A549 (cell line): ENCODE measurements around the gene AKR7A2. TPM values are rescaled to one million over a fixed set of nuclear protein-coding genes. Genes with fewer than 3 reads are reported as not detected.

Experiments
- ATAC-seq, 2 experiments: fragments of 200-7000 bp in 1 of 2; fragments of >200 bp in 1 of 2; cut with Nextera tagmentation in 1 of 2; cut with Tn5 transposase in 1 of 2; 3 replicates each; pipeline versions ENCODE4 v1.8.0 to v1.9.1; 2018 to 2020; ENCODE audit warnings: mild to moderate bottlenecking in 1 of 2, moderate library complexity in 1 of 2
- CTCF ChIA-PET: fragments of 300-600 bp; sonication (Branson Sonifier 250); formaldehyde crosslinking; extraction: SDS; loops from one replicate; lab custom pipeline; 2021; ENCODE audit warnings: antibody characterized with exemption, inconsistent platforms; lab: Yijun Ruan, JAX
- POLR2A ChIA-PET: fragments of 350-600 bp; formaldehyde crosslinking; extraction: SDS; loops from one replicate; lab custom pipeline; 2021; ENCODE audit warnings: antibody characterized with exemption, inconsistent platforms; lab: Yijun Ruan, JAX
- DNase-seq, 2 experiments: peaks; one replicate each; pipeline versions ENCODE4 v3.0.0 to v3.0.0-alpha.2; 2011 to 2016; ENCODE audit warnings: low read depth in 1 of 2, low spot score in 1 of 2
- FAIRE-seq: peaks from 2 replicates; lab custom pipeline; 2011; peaks lifted over from hg19 to GRCh38; lab: Jason Lieb, UNC
- H3K27ac ChIP-seq, 2 experiments: fragments of >200 bp; sonication (Bioruptor Twin); formaldehyde crosslinking; 3 replicates each; pipeline ENCODE4 v1.5.1; 2016 to 2017
- H3K4me1 ChIP-seq: fragments of >200 bp; sonication (Bioruptor Twin); formaldehyde crosslinking; 3 replicates; pipeline ENCODE4 v1.6.1; 2016
- H3K4me2 ChIP-seq: fragments of >200 bp; sonication (Bioruptor Twin); formaldehyde crosslinking; 3 replicates; pipeline ENCODE4 v1.6.1; 2016
- H3K4me3 ChIP-seq: fragments of >200 bp; sonication (Bioruptor Twin); formaldehyde crosslinking; 3 replicates; pipeline ENCODE4 v1.5.1; 2016
- H3K9me3 ChIP-seq: fragments of >200 bp; sonication (Bioruptor Twin); formaldehyde crosslinking; 3 replicates; pipeline ENCODE4 v1.6.1; 2016
- BHLHE40 ChIP-seq: IDR thresholded peaks from 2 replicates; pipeline ENCODE4 v1.6.1; 2012; ENCODE audit warnings: low read depth, low read length, inconsistent platforms
- CHD2 ChIP-seq: fragments of 150-350 bp; IDR thresholded peaks from 2 replicates; pipeline ENCODE4 v1.6.1; 2014; ENCODE audit warnings: low read length; ENCODE audit not compliant: partially characterized antibody
- CHD4 ChIP-seq: fragments of 200-600 bp; sonication (generic); IDR thresholded peaks from 2 replicates; pipeline ENCODE4 v1.6.1; 2016; ENCODE audit warnings: antibody characterized with exemption, mild to moderate bottlenecking, borderline replicate concordance
- EP300 ChIP-seq, 2 experiments: fragments of >200 bp; sonication (Bioruptor Twin); formaldehyde crosslinking; IDR thresholded peaks; 2 replicates in 1 of 2; 3 replicates in 1 of 2; pipeline ENCODE4 v1.6.1; 2016 to 2017
- ESRRA ChIP-seq: fragments of 150-350 bp; IDR thresholded peaks from 2 replicates; pipeline ENCODE4 v1.6.1; 2014; ENCODE audit warnings: mild to moderate bottlenecking, low read length, borderline replicate concordance
- FOSB ChIP-seq: fragments of 250-450 bp; sonication (Bioruptor Pico); IDR thresholded peaks from 2 replicates; pipeline ENCODE4 v1.5.0; 2020; ENCODE audit warnings: mild to moderate bottlenecking, moderate library complexity
- FOSL2 ChIP-seq, 2 experiments: fragments of 450-650 bp in 1 of 2; fragments of >200 bp in 1 of 2; sonication (Bioruptor Twin) in 1 of 2; formaldehyde crosslinking; IDR thresholded peaks; 2 replicates each; pipeline versions ENCODE4 v1.5.0 to v1.6.1; 2016 to 2020; ENCODE audit warnings: mild to moderate bottlenecking in 1 of 2, moderate library complexity in 1 of 2
- GATA3 ChIP-seq: IDR thresholded peaks from 2 replicates; pipeline ENCODE4 v1.6.1; 2012; ENCODE audit warnings: borderline replicate concordance
- HOXA7 ChIP-seq: fragments of 250-450 bp; sonication (Bioruptor Pico); IDR thresholded peaks from 2 replicates; pipeline ENCODE4 v1.5.0; 2020; ENCODE audit warnings: mild to moderate bottlenecking, moderate library complexity
- HOXB13 ChIP-seq: fragments of 250-450 bp; sonication (Bioruptor Pico); IDR thresholded peaks from 2 replicates; pipeline ENCODE4 v1.5.0; 2020; ENCODE audit warnings: low read depth, mild to moderate bottlenecking, moderate library complexity
- MAFK ChIP-seq: fragments of 450-650 bp; IDR thresholded peaks from 2 replicates; pipeline ENCODE4 v1.6.1; 2014; ENCODE audit not compliant: partially characterized antibody
- PBX3 ChIP-seq: IDR thresholded peaks from 2 replicates; pipeline ENCODE4 v1.6.1; 2012
- PHF8 ChIP-seq: fragments of 200-600 bp; sonication (generic); IDR thresholded peaks from 2 replicates; pipeline ENCODE4 v1.6.1; 2016; ENCODE audit warnings: low read depth, mild to moderate bottlenecking, antibody characterized with exemption, moderate library complexity, borderline replicate concordance
- POLR2A ChIP-seq: IDR thresholded peaks from 2 replicates; pipeline ENCODE4 v1.6.1; 2012; ENCODE audit warnings: mild to moderate bottlenecking, low read length
- RARB ChIP-seq: fragments of 250-450 bp; sonication (Bioruptor Pico); IDR thresholded peaks from 2 replicates; pipeline ENCODE4 v1.8.0; 2021; ENCODE audit warnings: mild to moderate bottlenecking, moderate library complexity
- RCOR1 ChIP-seq: fragments of 150-350 bp; IDR thresholded peaks from 2 replicates; pipeline ENCODE4 v1.6.1; 2014; ENCODE audit warnings: antibody characterized with exemption, low read length, low read depth
- RNF2 ChIP-seq: fragments of 200-600 bp; sonication (generic); IDR thresholded peaks from 2 replicates; pipeline ENCODE4 v1.6.1; 2016; ENCODE audit warnings: low read depth, mild to moderate bottlenecking, antibody characterized with exemption, moderate library complexity, borderline replicate concordance
- ZC3H11A ChIP-seq: fragments of 450-650 bp; IDR thresholded peaks from 2 replicates; pipeline ENCODE4 v1.6.1; 2014; ENCODE audit warnings: antibody characterized with exemption, mild to moderate bottlenecking
- ZFP36 ChIP-seq: fragments of 450-650 bp; IDR thresholded peaks from 2 replicates; pipeline ENCODE4 v1.6.1; 2014; ENCODE audit warnings: borderline replicate concordance; ENCODE audit not compliant: partially characterized antibody
- ZSCAN20 ChIP-seq: fragments of 250-450 bp; sonication (Bioruptor Pico); IDR thresholded peaks from 2 replicates; pipeline ENCODE4 v1.8.0; 2022; ENCODE audit warnings: mild to moderate bottlenecking, moderate library complexity
- WGBS: methylation state at CpG from one replicate; pipeline ENCODE4 v1.1.6; 2017; ENCODE audit errors: missing lambda C conversion rate; 5-methylcytosine and 5-hydroxymethylcytosine counted together
- polyA plus RNA-seq, 4 experiments: library from polyadenylated mRNA; depleted of rRNA in 3 of 4; stranded (reverse); fragments of >200 nt; fragmentation: RNase III in 1 of 4; extraction: RNeasy Plus Mini Kit Qiagen cat#74134 plus additional on column Dnase treatment in 1 of 4; gene quantifications; 2 replicates in 3 of 4; 3 replicates in 1 of 4; pipeline ENCODE4 v1.2.3, GENCODE V29; 2011 to 2017
- TF ChIP-seq, protein P1 (sequence below): IDR thresholded peaks from 2 replicates; pipeline ENCODE4 v1.6.1; 2012; ENCODE audit warnings: low read depth, borderline replicate concordance
- TF ChIP-seq, protein P2 (sequence below): IDR thresholded peaks from 2 replicates; pipeline ENCODE4 v1.6.1; 2012
- TF ChIP-seq, protein P3 (sequence below): fragments of >200 bp; sonication (Bioruptor Twin); formaldehyde crosslinking; IDR thresholded peaks from 2 replicates; pipeline ENCODE4 v1.6.1; 2016

The AKR7A2 gene
- polyA plus RNA-seq, 2 of the 4 experiments (the other 2 are of a cell fraction): 22.2 to 31.4 TPM

DNA sequence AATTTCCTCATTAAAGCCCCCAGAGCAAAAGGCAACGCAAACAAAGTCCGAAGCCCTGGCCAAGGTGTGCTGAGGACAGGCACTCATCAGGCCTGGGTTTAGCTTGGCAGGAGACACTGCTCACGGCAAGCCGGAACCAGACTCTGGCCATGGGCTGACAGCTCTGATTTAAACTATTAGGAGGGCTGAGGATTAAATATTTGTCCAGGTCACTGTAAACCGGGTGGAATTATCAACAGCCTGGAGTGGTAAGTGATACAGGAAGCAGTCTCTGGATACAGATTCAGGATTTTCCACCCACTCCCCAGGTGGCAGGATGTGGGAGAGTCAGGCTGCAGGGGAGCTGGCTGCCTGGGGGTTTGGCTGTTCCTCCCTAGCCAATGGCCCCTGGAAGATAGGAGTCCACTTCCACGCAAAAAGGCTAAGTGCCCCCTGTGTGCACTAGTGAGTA lies 42.6 kb upstream of the AKR7A2 start:
- POLR2A ChIA-PET: no interaction called here
- ATAC-seq (no peak), FAIRE-seq (no peak), DNase-seq (no peak)
- WGBS: 85% methylated on average over 6 of the region's 6 CpGs
- Histone ChIP-seq H3K9me3 (no peaks in the 10 kb centered on the region), H3K4me2 (no peak overlapping the region), H3K4me3 (no peak overlapping the region), H3K27ac (no peak overlapping the region), H3K4me1 (no peaks in the 10 kb centered on the region)
- CTCF ChIA-PET: interaction anchor here (0.9 to 2.7 kb wide), 6 partner anchors 9 to 299 kb away, joined by 3 to 7 read pairs (median 4); no protein-coding TSS in a partner anchor
- no peak for TF ChIP-seq ZSCAN20 (CRISPR knock-in tag)
- TF ChIP-seq GATA3: no peak
- TF ChIP-seq BHLHE40: no peak
- no peak for TF ChIP-seq ZC3H11A
- TF ChIP-seq, protein P1, sequence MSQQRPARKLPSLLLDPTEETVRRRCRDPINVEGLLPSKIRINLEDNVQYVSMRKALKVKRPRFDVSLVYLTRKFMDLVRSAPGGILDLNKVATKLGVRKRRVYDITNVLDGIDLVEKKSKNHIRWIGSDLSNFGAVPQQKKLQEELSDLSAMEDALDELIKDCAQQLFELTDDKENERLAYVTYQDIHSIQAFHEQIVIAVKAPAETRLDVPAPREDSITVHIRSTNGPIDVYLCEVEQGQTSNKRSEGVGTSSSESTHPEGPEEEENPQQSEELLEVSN: no peak

- Histone ChIP-seq H3K4me1 (no peaks in the 10 kb centered on the region), H3K4me2 (no peak overlapping the region), H3K4me3 (no peak overlapping the region), H3K27ac (no peak overlapping the region), H3K9me3 (no peaks in the 10 kb centered on the region)
- no peak for FAIRE-seq
- WGBS: 70% methylated on average over 1 of the region's 8 CpGs
- ChIA-PET POLR2A (no interaction called here), CTCF (interaction anchor here (1.0 to 2.7 kb wide), 7 partner anchors 8 to 299 kb away, joined by 3 to 7 read pairs (median 4); no protein-coding TSS in a partner anchor)
- no peak for TF ChIP-seq HOXB13
- no peak for TF ChIP-seq CHD4
- TF ChIP-seq RCOR1: no peak
- no peak for TF ChIP-seq PHF8
- TF ChIP-seq RNF2: no peak
- no peak for TF ChIP-seq ZFP36
- TF ChIP-seq RARB (CRISPR knock-in tag): no peak
- TF ChIP-seq, protein P2, sequence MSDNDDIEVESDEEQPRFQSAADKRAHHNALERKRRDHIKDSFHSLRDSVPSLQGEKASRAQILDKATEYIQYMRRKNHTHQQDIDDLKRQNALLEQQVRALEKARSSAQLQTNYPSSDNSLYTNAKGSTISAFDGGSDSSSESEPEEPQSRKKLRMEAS: no peak
- TF ChIP-seq, protein P3, sequence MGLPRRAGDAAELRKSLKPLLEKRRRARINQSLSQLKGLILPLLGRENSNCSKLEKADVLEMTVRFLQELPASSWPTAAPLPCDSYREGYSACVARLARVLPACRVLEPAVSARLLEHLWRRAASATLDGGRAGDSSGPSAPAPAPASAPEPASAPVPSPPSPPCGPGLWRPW: no peak
- no peak for TF ChIP-seq FOSB (CRISPR knock-in tag)
- TF ChIP-seq MAFK: no peak
- TF ChIP-seq BHLHE40: no peak
- no peak for TF ChIP-seq CHD2
- TF ChIP-seq POLR2A: no peak
- no peak for TF ChIP-seq ESRRA
- TF ChIP-seq FOSL2 (IDR thresholded peaks at IDR 0.05): no peak
- TF ChIP-seq FOSL2 (CRISPR knock-in tag; IDR thresholded peaks at IDR 0.05): no peak
- no peak for TF ChIP-seq HOXA7 (CRISPR knock-in tag)
- no peak for TF ChIP-seq EP300 (IDR thresholded peaks at IDR 0.05)
- no peak; a peak in 1 of 6 replicates for ATAC-seq
- DNase-seq: no peak
These were observed 41.7 kb upstream of the AKR7A2 start for GRCh38 chr1:19353596-19353995.

- WGBS: 80% methylated on average over 1 of the region's 14 CpGs
- TF ChIP-seq PBX3: no peak
- TF ChIP-seq, all 56 proteins: peak for 0
- H3K4me2 ChIP-seq: no peak overlapping the region
- no peak overlapping the region for H3K27ac ChIP-seq
- DNase-seq (no peak), FAIRE-seq (no peak), ATAC-seq (0 out of 6 replicates have a peak, but pooled peaks of 1 of the 2 experiments have one; percentile 30)
- ChIA-PET CTCF (interaction anchor here (0.6 to 2.7 kb wide), 6 partner anchors 9 to 300 kb away, joined by 3 to 7 read pairs (median 4); no protein-coding TSS in a partner anchor), POLR2A (no interaction called here)
- no peak overlapping the region for H3K4me3 ChIP-seq
- H3K4me1 ChIP-seq: no peaks in the 10 kb centered on the region
- no peaks in the 10 kb centered on the region for H3K9me3 ChIP-seq
These were observed 40.9 kb upstream of the AKR7A2 start for GRCh38 chr1:19352839-19353238.
